Activated naive CD4-positive, alpha-beta T cell treated with anti-CD3 and anti-CD28 coated beads, Interleukin-2, amount 10 ng/mL, durations not matched to agents 7 days and 5 days (primary cell): ENCODE results near the gene CBX7.

ENCODE experiments used
- CTCF ChIA-PET: fragments of 350-600 bp; sonication (Branson Sonifier 250); formaldehyde crosslinking; loops from one replicate; lab custom pipeline; 2021; ENCODE audit warnings: antibody characterized with exemption; lab: Charles Lee
- DNase-seq: peaks from one replicate; pipeline ENCODE4 v3.0.0-alpha.2; 2020
- H3K27ac Mint-ChIP-seq: one replicate; pipeline ENCODE4 v1.8.0; 2021; ENCODE audit warnings: mild to moderate bottlenecking, moderate library complexity, mixed read lengths
- H3K27me3 Mint-ChIP-seq: one replicate; pipeline ENCODE4 v1.8.0; 2021; ENCODE audit warnings: mild to moderate bottlenecking, mixed read lengths
- H3K36me3 Mint-ChIP-seq: one replicate; pipeline ENCODE4 v1.8.0; 2021; ENCODE audit warnings: mixed read lengths
- H3K4me1 Mint-ChIP-seq: one replicate; pipeline ENCODE4 v1.8.0; 2021; ENCODE audit warnings: mixed read lengths
- H3K4me3 Mint-ChIP-seq: one replicate; pipeline ENCODE4 v1.8.0; 2021; ENCODE audit warnings: mild to moderate bottlenecking, moderate library complexity, mixed read lengths
- H3K9me3 Mint-ChIP-seq: one replicate; pipeline ENCODE4 v1.8.0; 2021; ENCODE audit warnings: mixed read lengths

CBX7 gene

DNA sequence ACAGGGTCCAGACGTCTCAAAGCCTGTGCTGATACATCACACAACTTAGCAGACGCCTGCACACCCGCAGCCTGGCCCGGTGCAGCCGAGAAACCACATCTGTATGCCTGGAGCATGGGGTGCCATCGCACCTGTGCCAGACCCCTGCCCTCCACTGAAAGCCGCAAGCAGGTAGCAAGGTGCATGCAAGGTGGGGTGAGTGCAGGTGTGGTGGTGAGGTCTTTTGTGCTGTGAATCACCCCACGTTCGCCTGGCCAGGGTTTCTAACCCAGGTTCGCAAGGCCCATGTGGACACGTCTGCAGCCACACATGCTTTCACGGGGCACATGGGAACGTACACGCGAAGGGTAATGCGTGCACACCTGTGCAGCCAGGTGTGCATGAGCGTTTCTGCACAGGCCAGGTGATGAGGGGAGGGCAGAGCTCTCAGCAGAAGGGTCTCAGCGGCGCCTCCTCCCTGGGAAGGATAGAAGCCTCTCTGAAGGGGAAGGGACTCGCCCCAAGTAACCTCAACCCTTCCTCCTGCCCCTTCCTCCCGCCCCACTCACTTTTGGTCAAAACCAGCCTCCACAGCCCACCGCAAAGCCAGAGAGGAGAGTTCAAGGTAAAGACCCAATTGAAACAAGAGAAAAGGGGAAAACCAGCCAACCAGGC is 19.5 kb downstream of the CBX7 start:
- Mint-ChIP-seq H3K36me3 (no peaks in the 10 kb centered on the region), H3K27ac (no peak overlapping the region), H3K4me1 (no peaks in the 10 kb centered on the region), H3K4me3 (no peak overlapping the region), H3K27me3 (no peaks in the 10 kb centered on the region), H3K9me3 (no peaks in the 10 kb centered on the region)
- CTCF ChIA-PET = no interaction called here
- DNase-seq = no peak

DNA sequence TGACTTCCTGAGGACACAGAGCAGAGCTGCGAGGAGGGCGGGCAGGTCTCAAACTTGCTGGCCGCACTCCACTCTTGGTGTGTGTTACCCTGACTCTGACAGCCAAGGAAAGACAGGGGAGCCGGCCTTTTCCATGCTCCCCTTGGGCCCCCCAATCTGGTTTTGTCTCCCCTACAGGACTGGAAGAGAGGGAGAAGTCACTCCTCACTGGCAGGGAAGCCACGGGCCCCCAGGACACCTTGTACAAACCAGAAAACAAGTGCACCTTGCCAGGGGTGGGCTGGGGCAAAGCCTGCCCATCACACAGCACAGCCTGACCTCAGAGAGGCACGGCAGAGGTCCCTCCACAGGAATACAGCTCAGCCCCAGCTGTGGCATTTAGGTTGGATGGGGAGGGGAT is 20.2 kb downstream of the CBX7 start:
- H3K27me3 Mint-ChIP-seq = no peaks in the 10 kb centered on the region
- no peaks in the 10 kb centered on the region for H3K9me3 Mint-ChIP-seq
- no peaks in the 10 kb centered on the region for H3K36me3 Mint-ChIP-seq
- CTCF ChIA-PET = no interaction called here
- no peak overlapping the region for H3K27ac Mint-ChIP-seq
- no peak overlapping the region for H3K4me3 Mint-ChIP-seq
- DNase-seq = no peak
- H3K4me1 Mint-ChIP-seq = no peaks in the 10 kb centered on the region

DNA sequence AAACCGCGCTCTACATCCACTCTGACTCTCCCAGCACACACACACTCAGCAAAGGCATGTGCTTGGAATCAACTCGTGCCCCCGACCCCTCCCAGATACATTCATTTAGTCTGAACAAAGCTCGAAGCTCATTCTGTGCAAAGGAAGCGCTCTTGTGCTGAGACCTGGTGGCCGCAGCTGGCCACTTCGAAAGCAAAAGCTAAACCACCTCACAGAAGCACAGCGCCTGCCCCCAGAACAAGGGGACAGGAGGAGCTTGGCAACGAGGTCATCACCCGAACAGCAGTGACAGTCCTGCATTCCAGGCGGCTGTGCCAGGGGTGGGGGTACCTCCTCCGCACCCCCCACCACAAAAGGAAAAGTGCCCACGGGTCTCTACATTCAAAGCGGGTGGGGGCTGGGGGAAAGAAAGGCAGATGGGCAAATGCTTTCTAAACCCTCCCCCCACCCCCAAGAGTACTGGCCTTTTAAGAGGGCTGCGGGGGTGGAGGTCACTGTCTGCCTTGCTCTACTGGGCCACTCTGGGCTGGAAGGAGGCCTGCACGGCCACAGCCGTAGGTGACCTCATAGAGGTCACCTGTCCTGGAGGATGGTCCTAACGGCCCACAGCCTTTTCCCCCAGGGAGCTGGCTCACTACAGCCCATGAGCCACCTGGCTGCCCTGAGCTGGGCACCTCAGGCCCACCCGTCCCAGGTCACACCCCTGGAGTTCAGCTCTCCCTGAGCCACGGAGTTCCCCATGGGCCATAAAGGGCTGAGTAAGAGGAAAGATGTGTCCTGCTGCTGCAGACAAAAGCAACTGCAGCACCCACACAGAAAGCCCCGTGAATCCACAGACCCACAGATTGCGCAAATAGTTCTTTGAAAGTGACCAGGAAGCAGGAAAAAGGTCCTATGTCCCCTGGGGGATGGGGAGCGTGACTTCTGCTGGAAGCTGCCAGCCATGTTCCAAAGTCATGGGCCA is 21.3 kb downstream of the CBX7 start:
- Mint-ChIP-seq H3K9me3 (no peaks in the 10 kb centered on the region), H3K27me3 (no peaks in the 10 kb centered on the region), H3K4me1 (no peaks in the 10 kb centered on the region), H3K4me3 (no peak overlapping the region), H3K36me3 (no peaks in the 10 kb centered on the region), H3K27ac (no peak overlapping the region)
- no peak for DNase-seq
- CTCF ChIA-PET = interaction anchor here (1.2 kb wide), 1 partner anchor 176 kb away, joined by 3 read pairs; no protein-coding TSS in a partner anchor

DNA sequence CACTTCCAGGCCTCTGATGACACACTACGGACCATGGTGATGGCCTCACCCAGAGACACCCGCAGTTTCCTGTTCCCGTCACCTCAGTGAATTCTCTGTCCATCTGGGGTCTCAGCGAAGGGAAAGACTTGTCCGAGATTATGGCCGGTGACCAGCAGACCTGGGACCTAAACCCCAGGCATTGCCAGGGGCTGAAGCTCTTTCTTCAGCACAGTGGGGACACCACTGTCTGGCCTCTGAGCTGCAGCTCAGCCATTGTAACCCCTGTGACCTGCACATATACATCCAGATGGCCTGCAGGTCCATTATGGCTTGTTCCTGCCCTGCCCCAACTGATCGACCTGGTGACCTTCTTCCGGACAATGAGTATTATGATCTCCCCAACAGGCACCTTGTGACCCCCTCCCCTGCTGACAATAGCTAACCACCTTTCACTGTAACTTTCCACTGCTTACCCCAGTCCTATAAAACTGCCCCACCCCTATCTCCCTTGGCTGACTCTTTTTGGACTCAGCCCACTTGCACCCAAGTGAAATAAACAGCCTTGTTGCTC is 22.3 kb downstream of the CBX7 start:
- no peak overlapping the region for H3K27ac Mint-ChIP-seq

DNA sequence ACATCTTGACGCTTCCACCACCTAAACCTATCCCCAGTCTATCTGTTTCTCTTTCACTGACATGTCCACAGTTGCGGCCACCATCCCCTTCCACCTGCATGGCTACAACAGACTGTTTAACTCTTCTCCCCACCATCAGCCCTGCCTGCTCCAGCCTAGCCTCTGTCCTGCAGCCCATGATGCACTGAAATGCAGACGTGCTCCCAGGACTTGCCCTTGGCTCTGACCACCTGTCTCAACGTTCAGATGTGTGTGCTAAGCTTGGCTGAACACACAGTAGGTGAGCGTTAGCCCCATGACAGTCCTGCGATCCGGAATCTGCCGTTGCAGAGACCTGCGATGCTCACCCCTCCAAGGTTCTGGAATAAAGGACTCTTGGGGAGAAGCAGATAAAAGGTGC is 22.7 kb downstream of the CBX7 start:
- H3K36me3 Mint-ChIP-seq = no peaks in the 10 kb centered on the region
- H3K9me3 Mint-ChIP-seq = no peaks in the 10 kb centered on the region
- no peaks in the 10 kb centered on the region for H3K27me3 Mint-ChIP-seq
- H3K4me1 Mint-ChIP-seq = no peaks in the 10 kb centered on the region
- no peak overlapping the region for H3K27ac Mint-ChIP-seq
- DNase-seq = no peak
- CTCF ChIA-PET = interaction anchor here (1.2 to 1.6 kb wide), 2 partner anchors 12 to 177 kb away, joined by 3 to 5 read pairs; no protein-coding TSS in a partner anchor
- no peak overlapping the region for H3K4me3 Mint-ChIP-seq

More for the DNA sequence above, 22.3 kb downstream of the CBX7 start:
- no peak overlapping the region for H3K4me3 Mint-ChIP-seq
- no peaks in the 10 kb centered on the region for H3K4me1 Mint-ChIP-seq
- H3K9me3 Mint-ChIP-seq = no peaks in the 10 kb centered on the region
- no peaks in the 10 kb centered on the region for H3K27me3 Mint-ChIP-seq
- CTCF ChIA-PET = interaction anchor here (1.2 kb wide), 1 partner anchor 177 kb away, joined by 3 read pairs; no protein-coding TSS in a partner anchor
- DNase-seq = no peak
- no peaks in the 10 kb centered on the region for H3K36me3 Mint-ChIP-seq

DNA sequence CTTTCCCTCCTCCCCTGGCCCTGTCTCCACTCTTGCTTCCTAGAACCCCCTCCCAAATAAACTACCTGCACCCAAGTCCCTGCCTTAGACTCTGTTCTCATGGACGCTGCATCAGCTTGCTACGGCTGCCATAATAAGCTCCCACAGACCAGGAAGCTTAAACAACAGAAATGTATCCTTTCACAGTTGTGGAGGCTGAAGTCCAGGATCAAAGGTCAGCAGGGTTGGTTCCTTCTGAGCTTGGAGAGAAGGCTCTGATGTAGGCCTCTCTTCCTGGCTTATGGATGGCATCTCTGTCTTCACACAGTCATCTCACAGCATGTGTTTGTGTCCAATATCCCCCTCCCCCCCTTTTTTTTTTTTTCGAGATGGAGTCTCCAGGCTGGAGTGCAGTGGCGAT is 23.4 kb downstream of the CBX7 start:
- CTCF ChIA-PET = interaction anchor here (1.6 kb wide), 1 partner anchor 11 kb away, joined by 5 read pairs; no protein-coding TSS in a partner anchor
- Mint-ChIP-seq H3K27me3 (no peaks in the 10 kb centered on the region), H3K36me3 (no peaks in the 10 kb centered on the region), H3K4me1 (no peaks in the 10 kb centered on the region), H3K4me3 (no peak overlapping the region), H3K27ac (no peak overlapping the region), H3K9me3 (no peaks in the 10 kb centered on the region)
- DNase-seq = no peak

DNA sequence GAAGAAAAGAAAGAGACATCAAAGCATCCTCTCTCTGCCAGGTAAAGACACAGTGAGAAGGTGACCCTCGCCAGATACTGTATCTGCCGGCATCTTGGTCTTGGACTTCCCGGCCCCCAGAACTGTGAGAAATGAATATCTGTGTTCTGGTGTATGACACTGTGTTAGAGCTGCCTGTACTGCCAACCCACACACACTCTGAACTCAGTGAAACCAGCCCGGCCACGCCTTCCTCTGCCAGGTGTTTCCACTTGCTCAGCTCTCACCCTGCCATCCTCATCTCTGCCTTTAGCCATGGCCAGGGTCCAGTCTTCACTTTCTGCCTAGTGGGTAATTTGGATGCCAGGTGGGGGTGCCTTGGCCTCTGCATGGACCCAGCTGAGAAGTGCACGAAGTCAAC is 24.0 kb downstream of the CBX7 start:
- no peaks in the 10 kb centered on the region for H3K36me3 Mint-ChIP-seq
- no peak for DNase-seq
- H3K4me1 Mint-ChIP-seq = no peaks in the 10 kb centered on the region
- no peak overlapping the region for H3K27ac Mint-ChIP-seq
- no peaks in the 10 kb centered on the region for H3K9me3 Mint-ChIP-seq
- no peak overlapping the region for H3K4me3 Mint-ChIP-seq
- H3K27me3 Mint-ChIP-seq = no peaks in the 10 kb centered on the region
- CTCF ChIA-PET = interaction anchor here (1.6 kb wide), 1 partner anchor 10 kb away, joined by 5 read pairs; no protein-coding TSS in a partner anchor

DNA sequence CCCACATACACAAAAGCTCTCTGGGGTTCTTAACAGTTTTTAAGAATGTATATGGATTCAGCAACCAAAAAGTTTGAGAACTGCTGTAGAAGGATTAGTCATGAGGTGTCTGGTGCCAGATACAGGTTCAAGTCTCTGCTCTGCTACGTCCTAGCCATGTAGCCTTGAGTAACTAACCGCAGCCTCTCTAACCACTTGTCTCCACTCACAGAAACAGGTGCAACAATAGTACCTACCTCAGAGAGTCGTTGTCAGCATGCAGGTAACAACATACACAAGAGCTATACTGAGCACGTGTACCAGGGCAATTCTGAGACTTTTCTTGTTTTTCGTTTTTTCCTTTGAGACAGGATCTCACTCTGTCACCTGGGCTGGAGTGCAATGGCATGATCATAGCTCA is 26.9 kb downstream of the CBX7 start:
- H3K9me3 Mint-ChIP-seq = no peaks in the 10 kb centered on the region
- peaks cover 7% of the 10 kb centered on the region for H3K4me1 Mint-ChIP-seq
- H3K27ac Mint-ChIP-seq = no peak overlapping the region
- no peaks in the 10 kb centered on the region for H3K36me3 Mint-ChIP-seq
- H3K27me3 Mint-ChIP-seq = peaks cover 3% of the 10 kb centered on the region
- DNase-seq = no peak
- CTCF ChIA-PET = interaction anchor here (0.8 to 1.7 kb wide), 8 partner anchors 10 to 256 kb away, joined by 3 to 6 read pairs (median 4); no protein-coding TSS in a partner anchor
- H3K4me3 Mint-ChIP-seq = no peak overlapping the region

DNA sequence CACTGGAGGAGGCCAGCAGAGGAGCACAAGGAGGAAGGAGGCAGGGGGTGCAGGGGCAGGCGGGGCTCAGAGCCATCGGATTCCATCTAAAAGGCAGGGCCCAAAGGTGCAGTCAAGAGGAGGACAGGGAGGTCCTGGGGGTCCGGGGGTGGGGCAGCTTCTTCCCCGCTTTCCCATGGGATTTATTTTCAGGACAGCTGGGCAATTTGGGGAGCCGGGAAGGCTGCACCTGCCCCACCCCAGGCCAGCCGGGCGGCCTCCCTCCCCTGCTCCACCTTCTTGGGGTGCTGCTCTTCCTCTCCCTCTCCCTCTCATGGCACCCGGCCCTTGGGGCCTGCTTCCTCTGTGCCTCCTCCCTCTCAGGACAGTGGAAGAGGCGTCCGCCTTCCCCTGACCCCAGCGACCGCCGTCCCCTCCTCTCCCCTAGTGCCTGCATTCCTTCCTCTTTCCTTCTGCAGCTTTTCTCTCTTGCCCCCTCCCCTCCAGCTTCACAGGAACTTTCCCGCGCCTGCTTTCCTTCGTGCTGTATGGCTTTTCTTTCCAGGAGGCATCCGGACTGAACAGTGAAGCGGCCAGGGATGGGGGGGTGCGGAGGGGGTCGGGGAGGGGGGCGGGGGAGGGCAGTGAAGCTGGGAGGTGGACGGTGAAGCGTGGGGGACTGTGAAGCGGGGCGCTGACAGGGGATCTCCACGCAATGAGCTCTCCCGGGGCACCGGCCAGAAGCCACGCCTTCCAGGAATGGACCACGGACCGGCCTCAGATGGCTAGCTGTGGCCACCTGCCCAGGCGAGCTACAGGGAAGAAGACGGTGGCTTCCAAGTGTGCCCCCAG is 28.5 kb downstream of the CBX7 start:
- CTCF ChIA-PET = interaction anchor here (1.2 kb wide), 1 partner anchor 254 kb away, joined by 4 read pairs; no protein-coding TSS in a partner anchor
- Mint-ChIP-seq H3K4me1 (peaks cover 8% of the 10 kb centered on the region), H3K27ac (no peak overlapping the region), H3K36me3 (no peaks in the 10 kb centered on the region), H3K27me3 (peaks cover 3% of the 10 kb centered on the region), H3K9me3 (no peaks in the 10 kb centered on the region), H3K4me3 (peak overlapping the region; percentile 12)
- DNase-seq = no peak

DNA sequence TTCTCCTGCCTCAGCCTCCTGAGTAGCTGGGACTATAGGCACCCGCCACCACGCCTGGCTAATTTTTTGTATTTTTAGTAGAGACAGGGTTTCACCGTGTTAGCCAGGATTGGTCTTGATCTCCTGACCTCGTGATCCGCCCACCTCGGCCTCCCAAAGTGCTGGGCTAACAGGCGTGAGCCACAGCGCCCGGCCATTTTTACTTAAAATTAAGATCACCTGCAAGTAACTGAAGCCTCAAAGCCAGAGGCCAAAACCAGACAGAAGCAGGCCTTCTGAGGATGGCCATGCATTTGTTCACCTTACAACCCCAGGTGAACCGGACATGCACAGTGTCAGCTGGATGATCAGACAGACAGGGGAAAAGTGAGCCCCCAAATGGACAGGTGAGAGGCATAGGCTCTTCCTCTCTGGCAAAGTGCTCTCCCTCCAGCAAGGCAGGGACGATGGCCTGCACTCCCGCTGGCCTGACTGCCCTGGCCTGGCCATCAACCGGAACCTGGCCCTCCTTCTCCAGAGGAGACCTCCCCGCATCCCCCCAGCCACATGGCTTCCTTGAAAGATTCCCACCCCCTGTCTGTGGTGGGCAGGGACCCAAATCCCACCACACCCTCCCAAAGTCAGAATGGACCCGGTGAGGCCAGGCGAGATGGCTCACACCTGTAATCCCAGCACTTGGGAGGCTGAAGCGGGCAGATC is 29.6 kb downstream of the CBX7 start:
- Mint-ChIP-seq H3K9me3 (no peaks in the 10 kb centered on the region), H3K36me3 (no peaks in the 10 kb centered on the region), H3K4me3 (no peak overlapping the region), H3K27me3 (peaks cover 3% of the 10 kb centered on the region), H3K4me1 (peaks cover 16% of the 10 kb centered on the region), H3K27ac (no peak overlapping the region)
- DNase-seq = no peak
- CTCF ChIA-PET = no interaction called here

DNA sequence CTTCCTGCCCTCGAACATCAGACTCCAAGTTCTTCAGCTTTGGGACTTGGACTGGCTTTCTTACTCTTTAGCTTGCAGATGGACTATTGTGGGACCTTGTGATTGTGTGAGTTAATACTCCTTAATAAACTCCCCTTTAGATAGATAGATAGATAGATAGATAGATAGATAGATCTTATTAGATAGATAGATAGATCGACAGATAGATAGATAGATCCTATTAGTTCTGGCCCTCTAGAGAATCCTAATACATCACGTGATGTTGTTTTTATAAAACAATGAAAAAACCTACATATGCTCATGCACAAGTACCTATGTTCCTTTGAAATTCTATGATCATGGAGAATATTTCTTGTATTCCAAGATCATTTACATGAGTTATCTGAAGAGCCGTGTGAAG is 31.5 kb downstream of the CBX7 start:
- peaks cover 3% of the 10 kb centered on the region for H3K27me3 Mint-ChIP-seq
- H3K27ac Mint-ChIP-seq = peak overlapping the region; percentile 20
- no peak for DNase-seq
- no peaks in the 10 kb centered on the region for H3K9me3 Mint-ChIP-seq
- CTCF ChIA-PET = interaction anchor here (1.2 to 1.9 kb wide), 3 partner anchors 99 to 251 kb away, joined by 3 to 5 read pairs (median 5); no protein-coding TSS in a partner anchor
- no peaks in the 10 kb centered on the region for H3K36me3 Mint-ChIP-seq
- peaks cover 30% of the 10 kb centered on the region for H3K4me1 Mint-ChIP-seq
- H3K4me3 Mint-ChIP-seq = no peak overlapping the region

DNA sequence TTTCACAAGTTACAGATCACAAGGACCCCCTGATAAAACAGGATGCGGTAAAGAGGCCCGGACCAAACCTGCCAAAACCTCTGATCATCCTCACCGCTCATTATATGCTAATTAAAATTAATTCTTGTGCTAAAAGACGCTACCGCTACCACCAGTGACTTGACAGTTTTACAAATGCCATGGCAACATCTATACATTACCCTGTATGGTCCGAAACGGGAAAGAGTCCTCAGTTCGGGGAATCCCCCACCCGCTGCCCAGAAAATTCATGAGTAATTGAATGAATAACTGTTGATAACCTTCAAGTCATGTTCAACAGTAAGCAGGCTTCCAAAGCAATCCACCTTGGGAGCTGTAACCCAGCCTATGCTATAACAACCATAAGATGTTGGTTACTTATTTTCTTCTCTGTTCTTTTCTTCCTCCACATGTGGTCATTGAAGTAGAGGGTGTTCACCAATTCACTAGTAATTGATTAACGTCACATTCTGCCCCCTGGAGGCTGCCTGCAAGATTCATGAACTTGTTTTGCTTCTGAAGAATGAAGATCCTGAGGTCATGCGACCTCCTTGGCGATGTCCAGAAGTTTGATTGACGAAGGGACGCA is 34.8 kb downstream of the CBX7 start:
- H3K4me1 Mint-ChIP-seq = peaks cover 49% of the 10 kb centered on the region
- no peaks in the 10 kb centered on the region for H3K36me3 Mint-ChIP-seq
- H3K27ac Mint-ChIP-seq = peak overlapping the region; percentile 57
- no peaks in the 10 kb centered on the region for H3K9me3 Mint-ChIP-seq
- H3K4me3 Mint-ChIP-seq = no peak overlapping the region
- H3K27me3 Mint-ChIP-seq = no peaks in the 10 kb centered on the region
- CTCF ChIA-PET = interaction anchor here (0.9 to 2.6 kb wide), 9 partner anchors 11 to 248 kb away, joined by 4 to 11 read pairs (median 5); partner anchors contain the start of genes APOBEC3C and APOBEC3H
- peak; percentile 87 for DNase-seq
